ENCODE data around the gene CDH13.

Gene CDH13

DNA sequence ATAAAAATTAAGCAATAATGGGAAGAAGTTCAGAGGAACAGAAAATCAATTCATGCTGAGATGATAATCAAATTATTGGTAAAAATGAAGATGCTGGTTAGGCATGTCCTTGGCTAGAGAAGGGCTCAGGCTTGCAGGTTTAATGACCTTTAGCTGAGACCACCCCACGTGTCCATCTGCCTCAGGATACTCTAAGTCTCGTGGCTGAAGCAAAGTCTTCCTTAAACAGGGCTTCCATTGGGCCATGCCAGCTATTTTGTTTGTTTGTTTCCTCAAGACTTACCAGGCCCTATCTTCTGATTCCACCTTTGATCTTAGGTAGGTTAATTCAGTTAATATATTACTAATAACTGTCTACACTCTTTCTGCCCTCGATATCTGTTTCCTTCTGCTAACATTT is 366.0 kb downstream of the CDH13 start:
- Histone ChIP-seq H3K4me3 (ENCODE audit: low read depth, low read length) (no peak overlapping the region), H3K27ac (ENCODE audit: low read depth, low read length) (no peak overlapping the region), H3K27me3 (ENCODE audit: insufficient read depth, low read length) (no peaks in the 10 kb centered on the region), H3K4me1 (ENCODE audit: control insufficient read depth, insufficient read depth, low read length, unreplicated experiment) (peaks cover 3% of the 10 kb centered on the region), H3K79me2 (ENCODE audit: control insufficient read depth, insufficient read depth, low read length, unreplicated experiment) (no peaks in the 10 kb centered on the region), H3K36me3 (ENCODE audit: insufficient read depth, low read length) (no peaks in the 10 kb centered on the region), H2AFZ (ENCODE audit: low read length, unreplicated experiment) (no peak overlapping the region)

DNA sequence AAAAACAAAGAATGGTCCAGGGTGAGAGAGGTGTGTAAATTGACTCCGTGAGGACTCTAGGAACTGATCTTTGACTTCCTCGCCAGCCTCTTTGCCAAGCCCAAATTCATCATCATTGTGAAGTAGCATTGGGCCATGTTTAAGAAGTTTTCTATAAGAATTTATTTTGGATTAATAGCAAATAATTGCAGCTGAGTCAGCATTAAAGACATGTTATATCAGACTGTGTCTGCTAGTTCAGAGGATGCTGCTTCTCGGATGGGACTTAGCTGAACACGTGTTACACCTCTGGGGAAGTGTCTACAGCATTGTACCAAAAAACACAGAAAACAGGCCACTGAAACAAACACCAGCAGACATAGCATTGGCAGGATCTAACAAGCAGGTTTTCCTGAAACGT is 366.6 kb downstream of the CDH13 start:
- no peak overlapping the region for H3K27ac ChIP-seq (ENCODE audit: low read depth, low read length)
- no peaks in the 10 kb centered on the region for H3K36me3 ChIP-seq (ENCODE audit: insufficient read depth, low read length)
- H3K4me3 ChIP-seq (ENCODE audit: low read depth, low read length) = no peak overlapping the region
- peaks cover 3% of the 10 kb centered on the region for H3K4me1 ChIP-seq (ENCODE audit: control insufficient read depth, insufficient read depth, low read length, unreplicated experiment)
- H3K27me3 ChIP-seq (ENCODE audit: insufficient read depth, low read length) = no peaks in the 10 kb centered on the region
- H2AFZ ChIP-seq (ENCODE audit: low read length, unreplicated experiment) = no peak overlapping the region
- H3K79me2 ChIP-seq (ENCODE audit: control insufficient read depth, insufficient read depth, low read length, unreplicated experiment) = no peaks in the 10 kb centered on the region

DNA sequence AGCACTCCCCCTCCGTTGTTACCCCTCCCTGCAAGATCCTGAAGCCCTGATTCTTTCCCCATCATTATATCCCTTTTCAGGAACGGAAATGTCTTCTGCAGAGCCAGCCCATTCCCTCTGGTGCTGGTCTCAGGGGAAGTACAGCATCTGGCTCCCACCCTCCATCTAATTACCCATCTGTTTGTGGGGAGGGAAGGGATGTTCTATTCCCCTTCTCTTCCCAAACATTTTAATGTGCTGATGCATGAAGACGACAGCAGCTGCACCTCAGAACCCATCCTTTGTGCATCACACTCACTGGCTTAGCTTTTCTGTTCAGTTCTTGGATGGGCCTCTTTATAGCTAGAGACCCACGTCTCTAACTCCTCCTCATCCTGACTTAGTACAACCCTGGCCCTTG is 367.2 kb downstream of the CDH13 start:
- Histone ChIP-seq H3K36me3 (ENCODE audit: insufficient read depth, low read length) (no peaks in the 10 kb centered on the region), H3K27me3 (ENCODE audit: insufficient read depth, low read length) (no peaks in the 10 kb centered on the region), H3K27ac (ENCODE audit: low read depth, low read length) (no peak overlapping the region), H2AFZ (ENCODE audit: low read length, unreplicated experiment) (no peak overlapping the region), H3K79me2 (ENCODE audit: control insufficient read depth, insufficient read depth, low read length, unreplicated experiment) (no peaks in the 10 kb centered on the region), H3K4me1 (ENCODE audit: control insufficient read depth, insufficient read depth, low read length, unreplicated experiment) (peaks cover 3% of the 10 kb centered on the region), H3K4me3 (ENCODE audit: low read depth, low read length) (no peak overlapping the region)

DNA sequence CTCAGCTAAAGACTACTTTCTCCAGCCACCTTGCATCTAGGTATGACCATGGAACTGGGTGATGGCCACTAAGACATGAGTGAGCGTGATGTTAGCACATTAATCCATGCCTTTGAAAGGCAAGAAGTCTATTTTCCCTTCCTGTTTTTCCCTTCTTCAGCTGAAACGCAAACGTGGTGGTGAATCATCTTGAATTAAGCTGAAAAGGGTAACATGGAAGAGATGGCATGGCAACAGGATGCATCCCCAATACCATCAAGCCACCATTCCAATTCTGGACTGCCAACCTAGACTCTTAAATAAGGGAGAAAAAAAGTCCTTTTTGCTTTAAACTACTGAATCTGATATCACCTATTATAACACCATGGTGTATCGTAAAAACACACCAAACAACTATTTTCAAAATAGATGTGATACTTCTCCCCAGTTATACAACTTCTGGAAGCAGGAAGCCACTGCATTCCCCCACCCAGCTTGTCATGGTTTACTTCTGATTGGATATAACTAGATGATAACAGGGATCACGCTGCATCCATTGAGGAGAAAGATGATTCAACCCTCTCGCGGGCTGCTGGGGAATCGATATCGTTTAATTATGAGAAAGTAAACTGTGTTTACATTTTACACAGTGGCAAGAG is 368.6 kb downstream of the CDH13 start:
- Histone ChIP-seq H3K27me3 (ENCODE audit: insufficient read depth, low read length) (no peaks in the 10 kb centered on the region), H3K27ac (ENCODE audit: low read depth, low read length) (peak overlapping the region; percentile 65), H3K4me1 (ENCODE audit: control insufficient read depth, insufficient read depth, low read length, unreplicated experiment) (peaks cover 3% of the 10 kb centered on the region), H3K4me3 (ENCODE audit: low read depth, low read length) (peak overlapping the region; percentile 35), H2AFZ (ENCODE audit: low read length, unreplicated experiment) (peak overlapping the region; percentile 33), H3K79me2 (ENCODE audit: control insufficient read depth, insufficient read depth, low read length, unreplicated experiment) (no peaks in the 10 kb centered on the region), H3K36me3 (ENCODE audit: insufficient read depth, low read length) (no peaks in the 10 kb centered on the region)

DNA sequence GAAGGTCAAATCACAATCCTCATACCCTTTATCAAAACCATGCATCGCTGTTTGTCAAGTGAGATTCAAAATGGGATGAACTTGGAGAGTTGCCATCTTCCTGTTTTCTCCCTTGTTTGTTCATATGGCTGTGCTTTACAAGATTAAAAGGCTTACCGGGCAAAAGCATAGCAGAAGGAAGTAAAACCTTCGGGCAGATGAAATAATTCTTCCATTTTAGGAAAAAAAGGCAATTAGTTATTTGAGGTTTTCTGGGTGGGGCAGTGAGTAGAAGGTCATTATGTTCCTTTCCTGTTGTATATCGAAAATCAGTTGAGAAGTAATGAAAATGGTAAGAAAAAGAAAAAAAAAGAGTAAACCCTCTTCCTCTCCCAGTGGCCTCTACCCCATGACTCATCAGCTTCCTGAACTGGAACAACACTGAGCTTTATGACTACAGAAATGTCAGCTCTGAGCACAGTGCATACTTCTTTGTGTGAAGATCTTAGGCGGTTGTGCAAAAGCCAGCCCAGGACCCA is 369.2 kb downstream of the CDH13 start:
- H3K36me3 ChIP-seq (ENCODE audit: insufficient read depth, low read length) = no peaks in the 10 kb centered on the region
- H3K27me3 ChIP-seq (ENCODE audit: insufficient read depth, low read length) = no peaks in the 10 kb centered on the region
- peak overlapping the region; percentile 35 for H3K4me3 ChIP-seq (ENCODE audit: low read depth, low read length)
- peaks cover 3% of the 10 kb centered on the region for H3K4me1 ChIP-seq (ENCODE audit: control insufficient read depth, insufficient read depth, low read length, unreplicated experiment)
- peak overlapping the region; percentile 33 for H2AFZ ChIP-seq (ENCODE audit: low read length, unreplicated experiment)
- H3K27ac ChIP-seq (ENCODE audit: low read depth, low read length) = peak overlapping the region; percentile 65
- H3K79me2 ChIP-seq (ENCODE audit: control insufficient read depth, insufficient read depth, low read length, unreplicated experiment) = no peaks in the 10 kb centered on the region

DNA sequence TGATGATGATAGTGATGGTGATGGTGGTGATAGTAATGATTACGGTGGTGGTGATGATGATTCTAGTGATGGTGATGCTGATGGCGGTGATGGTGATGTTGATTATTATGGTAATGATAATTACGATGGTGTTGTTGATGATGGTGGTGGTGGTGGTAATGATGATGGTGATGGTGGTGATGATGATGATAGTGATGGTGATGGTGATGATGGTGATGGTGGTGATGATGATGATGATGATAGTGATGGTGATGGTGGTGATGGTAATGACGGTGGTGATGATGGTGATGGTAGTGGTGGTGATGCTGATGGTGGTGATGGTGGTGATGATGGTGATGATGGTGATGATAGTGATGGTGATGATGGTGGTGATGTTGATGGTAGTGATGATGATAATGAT is 370.0 kb downstream of the CDH13 start:
- Histone ChIP-seq H3K27ac (ENCODE audit: low read depth, low read length) (no peak overlapping the region), H3K36me3 (ENCODE audit: insufficient read depth, low read length) (no peaks in the 10 kb centered on the region), H3K27me3 (ENCODE audit: insufficient read depth, low read length) (no peaks in the 10 kb centered on the region), H3K4me3 (ENCODE audit: low read depth, low read length) (no peak overlapping the region), H3K79me2 (ENCODE audit: control insufficient read depth, insufficient read depth, low read length, unreplicated experiment) (no peaks in the 10 kb centered on the region), H2AFZ (ENCODE audit: low read length, unreplicated experiment) (no peak overlapping the region), H3K4me1 (ENCODE audit: control insufficient read depth, insufficient read depth, low read length, unreplicated experiment) (peaks cover 3% of the 10 kb centered on the region)

DNA sequence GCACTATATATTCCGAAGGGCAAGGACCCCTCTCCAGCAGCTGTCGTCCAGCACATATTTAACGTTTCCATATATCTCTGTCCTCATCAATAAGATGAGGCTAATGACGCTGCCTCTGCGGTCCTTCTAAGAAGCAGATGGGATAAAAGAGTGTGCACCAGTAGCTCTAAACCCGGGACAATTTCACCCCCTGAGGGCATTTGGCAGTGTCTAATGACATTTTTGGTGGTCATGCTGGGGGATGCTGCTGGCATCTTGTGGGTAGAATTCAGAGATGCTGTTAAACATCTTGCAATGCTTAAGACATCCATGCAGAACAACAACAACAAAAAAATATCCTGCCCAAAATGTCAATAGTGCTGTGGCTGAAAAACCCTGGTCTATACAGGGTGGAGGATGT is 372.9 kb downstream of the CDH13 start:
- Histone ChIP-seq H3K79me2 (ENCODE audit: control insufficient read depth, insufficient read depth, low read length, unreplicated experiment) (no peaks in the 10 kb centered on the region), H3K36me3 (ENCODE audit: insufficient read depth, low read length) (no peaks in the 10 kb centered on the region), H3K27ac (ENCODE audit: low read depth, low read length) (no peak overlapping the region), H3K4me3 (ENCODE audit: low read depth, low read length) (no peak overlapping the region), H3K27me3 (ENCODE audit: insufficient read depth, low read length) (no peaks in the 10 kb centered on the region), H3K4me1 (ENCODE audit: control insufficient read depth, insufficient read depth, low read length, unreplicated experiment) (peaks cover 9% of the 10 kb centered on the region), H2AFZ (ENCODE audit: low read length, unreplicated experiment) (no peak overlapping the region)

DNA sequence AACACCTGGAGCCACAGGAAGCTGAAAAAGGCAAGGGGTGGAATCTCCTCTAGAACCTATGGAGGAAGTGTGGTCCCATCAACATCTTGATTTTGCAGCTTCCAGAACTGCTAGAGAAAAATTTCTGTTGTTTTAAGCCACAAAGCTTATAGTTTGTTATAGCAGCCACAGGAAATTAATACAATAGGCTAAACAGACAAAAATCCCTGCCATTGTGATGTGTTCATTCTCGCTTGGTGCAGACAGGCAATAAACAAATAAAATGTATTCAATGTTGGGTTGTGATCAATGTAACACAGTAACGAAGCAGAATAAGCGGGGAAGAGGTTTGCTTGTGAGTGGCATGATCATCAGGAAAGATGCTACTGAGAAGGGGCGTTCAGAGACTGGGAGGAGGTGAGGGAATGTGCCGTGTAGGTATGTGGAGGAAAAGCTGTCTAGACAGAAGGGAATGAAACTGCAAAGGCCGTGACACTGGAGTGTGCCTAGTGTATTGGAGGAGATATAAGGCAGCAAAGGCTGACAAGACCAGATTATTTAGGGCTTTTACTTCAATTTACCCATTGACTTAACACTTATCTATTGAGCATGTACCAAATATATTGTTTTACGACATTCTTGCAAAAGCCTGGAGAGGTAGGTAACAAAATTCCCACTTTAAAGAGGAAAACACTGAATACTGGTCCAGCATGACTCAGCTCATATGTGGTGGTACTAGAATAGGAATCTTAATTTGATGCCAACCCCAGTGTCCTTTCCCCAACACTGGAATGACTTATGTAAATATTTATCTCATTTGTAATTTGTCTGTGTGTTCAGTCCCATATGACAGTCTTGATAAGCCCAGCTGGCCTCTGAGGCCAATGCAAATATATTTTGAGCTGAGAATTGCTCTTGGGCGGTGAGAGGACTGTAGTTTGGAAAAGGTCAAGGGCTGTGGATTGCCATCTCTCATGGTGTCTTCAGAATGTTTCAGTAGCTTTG is 375.9 kb downstream of the CDH13 start:
- Histone ChIP-seq H3K27ac (ENCODE audit: low read depth, low read length) (no peak overlapping the region), H3K27me3 (ENCODE audit: insufficient read depth, low read length) (no peaks in the 10 kb centered on the region), H3K4me3 (ENCODE audit: low read depth, low read length) (no peak overlapping the region), H3K4me1 (ENCODE audit: control insufficient read depth, insufficient read depth, low read length, unreplicated experiment) (peaks cover 5% of the 10 kb centered on the region), H2AFZ (ENCODE audit: low read length, unreplicated experiment) (no peak overlapping the region), H3K79me2 (ENCODE audit: control insufficient read depth, insufficient read depth, low read length, unreplicated experiment) (no peaks in the 10 kb centered on the region), H3K36me3 (ENCODE audit: insufficient read depth, low read length) (no peaks in the 10 kb centered on the region)

DNA sequence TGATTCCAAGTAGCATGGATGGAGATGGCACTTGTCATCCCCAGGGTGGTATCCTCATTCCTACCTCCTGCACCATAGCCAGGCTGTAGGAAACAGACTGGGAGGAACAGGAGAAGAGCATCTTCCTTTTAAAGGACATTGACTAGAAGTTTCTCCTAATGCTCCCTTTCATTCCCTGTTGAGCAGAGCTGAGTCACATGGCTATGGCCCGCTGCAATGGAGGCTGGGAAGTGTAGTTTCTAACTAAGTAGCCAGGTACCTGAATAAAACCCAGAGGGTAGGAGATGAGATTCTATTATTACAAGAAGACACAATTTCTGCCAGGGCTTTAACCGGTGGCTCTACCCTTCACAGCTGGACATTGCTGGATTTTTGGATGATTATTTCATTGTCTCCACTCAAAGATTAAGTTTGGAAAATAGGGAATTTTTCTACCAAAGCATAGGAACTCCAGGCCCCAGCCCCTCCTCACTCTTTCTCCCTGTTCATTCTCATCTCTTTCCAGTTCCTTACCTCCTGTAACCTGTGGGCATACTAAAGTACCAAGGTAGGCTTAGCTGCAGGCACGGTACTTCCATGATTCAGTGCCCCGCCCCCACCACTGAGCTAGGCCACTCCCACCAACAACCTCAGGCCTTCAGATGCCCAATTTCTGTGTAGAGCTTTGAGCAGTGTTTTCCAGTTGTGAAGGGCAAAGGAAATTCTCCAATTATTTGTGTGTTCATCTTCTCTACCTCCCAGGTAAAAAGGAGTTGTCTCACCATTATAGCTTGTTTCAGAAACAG is 378.3 kb downstream of the CDH13 start:
- Histone ChIP-seq H2AFZ (ENCODE audit: low read length, unreplicated experiment) (no peak overlapping the region), H3K4me3 (ENCODE audit: low read depth, low read length) (no peak overlapping the region), H3K27me3 (ENCODE audit: insufficient read depth, low read length) (no peaks in the 10 kb centered on the region), H3K36me3 (ENCODE audit: insufficient read depth, low read length) (no peaks in the 10 kb centered on the region), H3K79me2 (ENCODE audit: control insufficient read depth, insufficient read depth, low read length, unreplicated experiment) (no peaks in the 10 kb centered on the region), H3K27ac (ENCODE audit: low read depth, low read length) (no peak overlapping the region), H3K4me1 (ENCODE audit: control insufficient read depth, insufficient read depth, low read length, unreplicated experiment) (peaks cover 5% of the 10 kb centered on the region)

DNA sequence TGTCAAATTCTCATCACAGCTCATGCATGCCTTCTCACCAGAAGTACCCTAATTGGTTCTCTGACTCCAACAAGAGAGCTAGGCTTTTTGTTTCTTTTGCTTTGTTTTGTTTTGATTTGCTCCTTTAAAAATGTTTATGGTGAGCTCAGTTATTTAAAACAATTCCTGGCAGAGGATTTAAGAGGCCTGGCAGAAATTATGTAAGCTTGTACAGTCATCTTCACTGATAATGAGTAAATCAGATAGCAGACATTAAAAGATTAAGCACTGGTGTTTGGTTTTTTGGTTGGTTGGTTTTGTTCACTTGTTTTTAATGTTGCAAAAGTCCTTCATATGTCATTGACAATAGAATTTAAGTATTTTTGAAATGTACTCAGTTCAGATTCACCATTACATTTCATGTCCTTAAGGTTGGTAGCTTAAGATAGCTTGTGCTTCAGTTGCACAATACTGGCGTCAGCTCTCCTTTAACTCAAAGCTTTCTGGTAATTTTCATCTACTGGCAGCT is 378.9 kb downstream of the CDH13 start:
- H3K36me3 ChIP-seq (ENCODE audit: insufficient read depth, low read length) = no peaks in the 10 kb centered on the region
- no peaks in the 10 kb centered on the region for H3K79me2 ChIP-seq (ENCODE audit: control insufficient read depth, insufficient read depth, low read length, unreplicated experiment)
- no peak overlapping the region for H2AFZ ChIP-seq (ENCODE audit: low read length, unreplicated experiment)
- H3K27me3 ChIP-seq (ENCODE audit: insufficient read depth, low read length) = no peaks in the 10 kb centered on the region
- peaks cover 5% of the 10 kb centered on the region for H3K4me1 ChIP-seq (ENCODE audit: control insufficient read depth, insufficient read depth, low read length, unreplicated experiment)
- H3K4me3 ChIP-seq (ENCODE audit: low read depth, low read length) = no peak overlapping the region
- H3K27ac ChIP-seq (ENCODE audit: low read depth, low read length) = no peak overlapping the region

Measured in ACC112 (cell line).